ENCODE data around the gene RAB25. TPM values are rescaled to one million over a fixed set of nuclear protein-coding genes. Genes with fewer than 3 reads are reported as not detected.

Gene RAB25
- total and polyA plus RNA-seq, 2 of the 13 experiments (the other 11 are each of a cell fraction or from before 2014, with no cell fraction given), result 0.20 to 0.22 TPM

DNA sequence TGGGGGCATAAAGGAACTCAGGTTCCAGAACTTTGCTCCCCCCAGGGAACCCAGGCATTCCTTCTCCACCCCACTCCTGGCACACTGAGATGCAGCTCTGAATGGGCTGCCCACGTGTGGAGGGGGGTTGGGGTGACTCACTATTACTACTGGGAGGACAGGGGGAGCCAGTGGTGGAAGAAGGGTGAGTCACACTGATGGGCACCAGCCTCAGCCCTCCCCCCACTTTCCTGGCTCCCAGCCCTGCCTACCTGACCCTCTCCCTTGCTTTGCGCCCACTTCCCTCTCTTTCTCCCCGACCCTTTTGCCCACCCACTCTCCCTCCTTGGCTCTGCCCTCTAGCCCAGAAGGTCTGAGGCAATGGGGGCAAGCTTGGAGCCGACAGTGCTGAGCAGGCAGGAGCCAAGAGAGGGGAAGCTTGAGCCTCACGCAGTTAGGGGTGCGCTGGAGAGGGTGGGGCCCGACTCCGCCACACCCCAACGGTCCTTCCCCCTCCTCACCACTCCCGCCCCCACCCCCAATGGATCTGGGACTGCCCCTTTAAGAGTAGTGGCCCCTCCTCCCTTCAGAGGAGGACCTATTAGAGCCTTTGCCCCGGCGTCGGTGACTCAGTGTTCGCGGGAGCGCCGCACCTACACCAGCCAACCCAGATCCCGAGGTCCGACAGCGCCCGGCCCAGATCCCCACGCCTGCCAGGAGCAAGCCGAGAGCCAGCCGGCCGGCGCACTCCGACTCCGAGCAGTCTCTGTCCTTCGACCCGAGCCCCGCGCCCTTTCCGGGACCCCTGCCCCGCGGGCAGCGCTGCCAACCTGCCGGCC lies 53.4 kb downstream of the RAB25 start, which contains the start of gene LMNA (continued):
- TF ChIP-seq TEAD2 (CRISPR knock-in tag; IDR thresholded peaks at IDR 0.05), result no peak
- TF ChIP-seq SP1 (IDR thresholded peaks at IDR 0.05), result no peak
- no peak; the same call in 1 of the 2 replicates for TF ChIP-seq SP1 (CRISPR knock-in tag; IDR thresholded peaks at IDR 0.05)
- no peak for TF ChIP-seq ZNF20 (CRISPR knock-in tag; IDR thresholded peaks at IDR 0.05)
- no peak for TF ChIP-seq SSRP1 (CRISPR knock-in tag; IDR thresholded peaks at IDR 0.05)
- peak; percentile 83; the same call in 1 of the 2 replicates for TF ChIP-seq SIN3A (IDR thresholded peaks at IDR 0.05; ENCODE audit: borderline replicate concordance, low read depth, low read length)
- no peak for TF ChIP-seq PHB2 (IDR thresholded peaks at IDR 0.05; ENCODE audit: partially characterized antibody)
- TF ChIP-seq, protein P1, sequence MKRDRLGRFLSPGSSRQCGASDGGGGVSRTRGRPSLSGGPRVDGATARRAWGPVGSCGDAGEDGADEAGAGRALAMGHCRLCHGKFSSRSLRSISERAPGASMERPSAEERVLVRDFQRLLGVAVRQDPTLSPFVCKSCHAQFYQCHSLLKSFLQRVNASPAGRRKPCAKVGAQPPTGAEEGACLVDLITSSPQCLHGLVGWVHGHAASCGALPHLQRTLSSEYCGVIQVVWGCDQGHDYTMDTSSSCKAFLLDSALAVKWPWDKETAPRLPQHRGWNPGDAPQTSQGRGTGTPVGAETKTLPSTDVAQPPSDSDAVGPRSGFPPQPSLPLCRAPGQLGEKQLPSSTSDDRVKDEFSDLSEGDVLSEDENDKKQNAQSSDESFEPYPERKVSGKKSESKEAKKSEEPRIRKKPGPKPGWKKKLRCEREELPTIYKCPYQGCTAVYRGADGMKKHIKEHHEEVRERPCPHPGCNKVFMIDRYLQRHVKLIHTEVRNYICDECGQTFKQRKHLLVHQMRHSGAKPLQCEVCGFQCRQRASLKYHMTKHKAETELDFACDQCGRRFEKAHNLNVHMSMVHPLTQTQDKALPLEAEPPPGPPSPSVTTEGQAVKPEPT (CRISPR knock-in tag; IDR thresholded peaks at IDR 0.05; ENCODE audit: low read depth), result no peak; the same call in 1 of the 2 replicates
- TF ChIP-seq ZBTB38 (CRISPR knock-in tag; IDR thresholded peaks at IDR 0.05), result 0 out of 2 replicates have a peak, but pooled peaks have one; percentile 16
- TF ChIP-seq ZNF30 (CRISPR knock-in tag; IDR thresholded peaks at IDR 0.05), result no peak
- no peak for TF ChIP-seq ZBTB42 (CRISPR knock-in tag; IDR thresholded peaks at IDR 0.05)
- TF ChIP-seq XBP1 (CRISPR knock-in tag; IDR thresholded peaks at IDR 0.05), result no peak
- TF ChIP-seq ZNF713 (CRISPR knock-in tag; IDR thresholded peaks at IDR 0.05), result no peak
- no peak for TF ChIP-seq ZNF775 (CRISPR knock-in tag; IDR thresholded peaks at IDR 0.05; ENCODE audit: borderline replicate concordance)
- TF ChIP-seq CSRNP1 (CRISPR knock-in tag; IDR thresholded peaks at IDR 0.05), result no peak
- no peak; the same call in 1 of the 2 replicates for TF ChIP-seq ZNF556 (CRISPR knock-in tag; IDR thresholded peaks at IDR 0.05; ENCODE audit: borderline replicate concordance)
- no peak; the same call in 1 of the 2 replicates for TF ChIP-seq GFI1 (CRISPR knock-in tag; IDR thresholded peaks at IDR 0.05; ENCODE audit: borderline replicate concordance)
- TF ChIP-seq ZNF737 (CRISPR knock-in tag; IDR thresholded peaks at IDR 0.05; ENCODE audit: borderline replicate concordance), result no peak
- TF ChIP-seq ZFP62 (CRISPR knock-in tag; IDR thresholded peaks at IDR 0.05), result no peak
- no peak for TF ChIP-seq SOX6 (IDR thresholded peaks at IDR 0.05)
- TF ChIP-seq SOX6 (CRISPR knock-in tag; IDR thresholded peaks at IDR 0.05), result peak; percentile 38; the same call in 1 of the 2 replicates
- no peak for TF ChIP-seq TFE3 (CRISPR knock-in tag; IDR thresholded peaks at IDR 0.05)
- TF ChIP-seq ZNF552 (CRISPR knock-in tag; IDR thresholded peaks at IDR 0.05; ENCODE audit: borderline replicate concordance), result no peak
- TF ChIP-seq CREM (IDR thresholded peaks at IDR 0.05), result no peak
- TF ChIP-seq CREM (CRISPR knock-in tag; IDR thresholded peaks at IDR 0.05), result no peak
- no peak; the same call in 1 of the 2 replicates for TF ChIP-seq ZMYM3 (CRISPR knock-in tag; IDR thresholded peaks at IDR 0.05)
